Hematopoietic multipotent progenitor cell (in vitro differentiated cells): ENCODE data around the gene HMX3. TPM values are rescaled to one million over a fixed set of nuclear protein-coding genes. Genes with fewer than 3 reads are reported as not detected.

Experiments
- DNase-seq, 3 donors: peaks; one replicate each; pipeline ENCODE4 v3.0.0-alpha.2; 2011 to 2015; ENCODE audit warnings: low read depth in 2 of 3, low spot score in 2 of 3
- total RNA-seq: library from RNA; depleted of rRNA; stranded (reverse); fragments of >200 nt; gene quantifications from one replicate; pipeline ENCODE4 v1.2.3, GENCODE V29; 2012

HMX3 gene
- not detected for total RNA-seq

GRCh38 chr10:123135415-123136141 is at the start of gene HMX3:
TSS of gene HMX3 (plus strand) at chr10:123135970. CDS start at chr10:123136051, 81 bp downstream.
- peak in 1 of 3 donors; percentile 36 for DNase-seq

GRCh38 chr10:123086281-123086680 is 49.5 kb upstream of the HMX3 start:
- no peak for DNase-seq

GRCh38 chr10:123087348-123087747 is 48.4 kb upstream of the HMX3 start:
- DNase-seq: no peak

- DNase-seq: no peak
Observed at GRCh38 chr10:123087786-123088185, 48.0 kb upstream of the HMX3 start.

GRCh38 chr10:123092635-123093414 is 42.9 kb upstream of the HMX3 start:
- no peak for DNase-seq

GRCh38 chr10:123093489-123093888 is 42.3 kb upstream of the HMX3 start:
- no peak for DNase-seq

GRCh38 chr10:123096452-123096851 is 39.3 kb upstream of the HMX3 start:
- no peak for DNase-seq

- DNase-seq: no peak
Observed at GRCh38 chr10:123097039-123097438, 38.7 kb upstream of the HMX3 start.

GRCh38 chr10:123100030-123100762 is 35.6 kb upstream of the HMX3 start:
- no peak for DNase-seq

- no peak for DNase-seq
Observed at GRCh38 chr10:123101872-123102271, 33.9 kb upstream of the HMX3 start.

GRCh38 chr10:123102673-123103072 is 33.1 kb upstream of the HMX3 start:
- DNase-seq: no peak

GRCh38 chr10:123103944-123104343 is 31.8 kb upstream of the HMX3 start:
- no peak for DNase-seq

- no peak for DNase-seq
Observed at GRCh38 chr10:123109466-123109865, 26.3 kb upstream of the HMX3 start.

- DNase-seq: no peak
Observed at GRCh38 chr10:123117644-123118417, 17.9 kb upstream of the HMX3 start.

- DNase-seq: no peak
Observed at GRCh38 chr10:123119081-123119480, 16.7 kb upstream of the HMX3 start.

- DNase-seq: no peak
Observed at GRCh38 chr10:123126246-123126645, 9.5 kb upstream of the HMX3 start.

- no peak for DNase-seq
Observed at GRCh38 chr10:123129618-123130271, 6.0 kb upstream of the HMX3 start.

GRCh38 chr10:123132576-123133477 is 2.9 kb upstream of the HMX3 start:
- DNase-seq: peak; percentile 76 to 91 (median 85)
